ENCODE data around the gene DCC. TPM values are rescaled to one million over a fixed set of nuclear protein-coding genes. Genes with fewer than 3 reads are reported as not detected.

DCC gene, protein sequence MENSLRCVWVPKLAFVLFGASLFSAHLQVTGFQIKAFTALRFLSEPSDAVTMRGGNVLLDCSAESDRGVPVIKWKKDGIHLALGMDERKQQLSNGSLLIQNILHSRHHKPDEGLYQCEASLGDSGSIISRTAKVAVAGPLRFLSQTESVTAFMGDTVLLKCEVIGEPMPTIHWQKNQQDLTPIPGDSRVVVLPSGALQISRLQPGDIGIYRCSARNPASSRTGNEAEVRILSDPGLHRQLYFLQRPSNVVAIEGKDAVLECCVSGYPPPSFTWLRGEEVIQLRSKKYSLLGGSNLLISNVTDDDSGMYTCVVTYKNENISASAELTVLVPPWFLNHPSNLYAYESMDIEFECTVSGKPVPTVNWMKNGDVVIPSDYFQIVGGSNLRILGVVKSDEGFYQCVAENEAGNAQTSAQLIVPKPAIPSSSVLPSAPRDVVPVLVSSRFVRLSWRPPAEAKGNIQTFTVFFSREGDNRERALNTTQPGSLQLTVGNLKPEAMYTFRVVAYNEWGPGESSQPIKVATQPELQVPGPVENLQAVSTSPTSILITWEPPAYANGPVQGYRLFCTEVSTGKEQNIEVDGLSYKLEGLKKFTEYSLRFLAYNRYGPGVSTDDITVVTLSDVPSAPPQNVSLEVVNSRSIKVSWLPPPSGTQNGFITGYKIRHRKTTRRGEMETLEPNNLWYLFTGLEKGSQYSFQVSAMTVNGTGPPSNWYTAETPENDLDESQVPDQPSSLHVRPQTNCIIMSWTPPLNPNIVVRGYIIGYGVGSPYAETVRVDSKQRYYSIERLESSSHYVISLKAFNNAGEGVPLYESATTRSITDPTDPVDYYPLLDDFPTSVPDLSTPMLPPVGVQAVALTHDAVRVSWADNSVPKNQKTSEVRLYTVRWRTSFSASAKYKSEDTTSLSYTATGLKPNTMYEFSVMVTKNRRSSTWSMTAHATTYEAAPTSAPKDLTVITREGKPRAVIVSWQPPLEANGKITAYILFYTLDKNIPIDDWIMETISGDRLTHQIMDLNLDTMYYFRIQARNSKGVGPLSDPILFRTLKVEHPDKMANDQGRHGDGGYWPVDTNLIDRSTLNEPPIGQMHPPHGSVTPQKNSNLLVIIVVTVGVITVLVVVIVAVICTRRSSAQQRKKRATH (N-terminal part only)
- total RNA-seq: under 1 TPM in 1 of 4 donors, not detected in 3; 0.13 TPM

DNA sequence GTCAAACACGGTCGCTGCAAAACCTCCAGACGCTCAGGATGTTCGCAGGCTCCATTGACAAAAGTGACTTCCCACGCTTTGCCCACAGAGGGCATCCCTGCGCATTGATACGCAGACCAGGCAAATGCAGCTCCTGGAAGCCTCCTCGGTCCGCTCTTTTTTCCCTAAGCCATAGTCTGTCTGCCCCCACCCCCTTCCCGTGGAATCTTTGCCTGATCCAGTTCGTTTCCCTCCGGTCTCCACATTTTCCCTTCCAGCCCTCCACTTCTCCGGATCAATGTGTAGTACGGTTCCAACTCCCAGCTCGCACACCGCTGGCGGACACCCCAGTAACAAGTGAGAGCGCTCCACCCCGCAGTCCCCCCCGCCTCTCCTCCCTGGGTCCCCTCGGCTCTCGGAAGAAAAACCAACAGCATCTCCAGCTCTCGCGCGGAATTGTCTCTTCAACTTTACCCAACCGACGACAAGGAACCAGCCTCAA is at the start of gene DCC:
Gene DCC (plus strand): TSS at position 307 of the 481 bp plus-strand sequence. CDS start 591 bp downstream, outside the sequence.
- H3K4me3 ChIP-seq (ENCODE audit: low read depth, poor library complexity, severe bottlenecking): no peak within 1 kb of the TSS
- WGBS, 2 donors: 2 to 3% methylated on average over 27 of the region's 27 CpGs
- intact Hi-C loops (cut with DNase I; ENCODE audit: low total_unique reads): no loop called here
- no peak for DNase-seq (ENCODE audit: low spot score in 2 of 2)
- TF ChIP-seq POLR2A (IDR thresholded peaks at IDR 0.05): no peak

- WGBS, 2 donors: 26 to 28% methylated on average over 2 of the region's 2 CpGs
- intact Hi-C loops (cut with DNase I; ENCODE audit: low total_unique reads): no loop called here
Observed at GRCh38 chr18:52310651-52311050, 29.3 kb upstream of the DCC start.

DNA sequence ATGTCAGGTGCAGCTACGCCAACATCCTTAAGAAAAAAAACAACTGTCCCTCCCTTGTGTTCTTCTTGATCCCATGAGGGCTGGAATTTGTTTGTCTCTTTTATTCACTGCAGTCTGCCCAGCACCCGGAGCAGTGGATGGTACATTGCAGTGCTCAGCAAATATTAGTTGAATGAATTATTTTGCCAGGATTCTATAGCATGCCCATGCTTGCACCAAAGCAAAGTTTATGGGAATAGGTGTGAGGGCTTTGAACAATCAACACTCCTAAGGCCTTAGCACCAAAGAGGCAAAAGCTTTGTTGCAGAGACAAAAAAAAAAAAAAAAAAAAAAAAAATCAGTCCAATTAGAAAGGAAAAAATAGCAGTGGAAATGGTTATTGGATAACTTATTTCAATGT is 28.7 kb upstream of the DCC start:
- no peak overlapping the region for H3K4me3 ChIP-seq (ENCODE audit: low read depth, poor library complexity, severe bottlenecking)
- DNase-seq (ENCODE audit: low spot score in 2 of 2): no peak
- intact Hi-C loops (cut with DNase I; ENCODE audit: low total_unique reads): no loop called here
- no peak for TF ChIP-seq CTCF (IDR thresholded peaks at IDR 0.05)
- TF ChIP-seq POLR2A (IDR thresholded peaks at IDR 0.05): no peak
- WGBS, 2 donors: 41 to 51% methylated on average over 2 of the region's 2 CpGs

More at GRCh38 chr18:52310651-52311050, 29.3 kb upstream of the DCC start:
- DNase-seq (ENCODE audit: low spot score in 2 of 2): no peak
- H3K4me3 ChIP-seq (ENCODE audit: low read depth, poor library complexity, severe bottlenecking): no peak overlapping the region
- no peak for TF ChIP-seq CTCF (IDR thresholded peaks at IDR 0.05)
- no peak for TF ChIP-seq POLR2A (IDR thresholded peaks at IDR 0.05)

- intact Hi-C loops (cut with DNase I; ENCODE audit: low total_unique reads): no loop called here
- no peak for DNase-seq (ENCODE audit: low spot score in 2 of 2)
Observed at GRCh38 chr18:52312346-52312745, 27.7 kb upstream of the DCC start.

DNA sequence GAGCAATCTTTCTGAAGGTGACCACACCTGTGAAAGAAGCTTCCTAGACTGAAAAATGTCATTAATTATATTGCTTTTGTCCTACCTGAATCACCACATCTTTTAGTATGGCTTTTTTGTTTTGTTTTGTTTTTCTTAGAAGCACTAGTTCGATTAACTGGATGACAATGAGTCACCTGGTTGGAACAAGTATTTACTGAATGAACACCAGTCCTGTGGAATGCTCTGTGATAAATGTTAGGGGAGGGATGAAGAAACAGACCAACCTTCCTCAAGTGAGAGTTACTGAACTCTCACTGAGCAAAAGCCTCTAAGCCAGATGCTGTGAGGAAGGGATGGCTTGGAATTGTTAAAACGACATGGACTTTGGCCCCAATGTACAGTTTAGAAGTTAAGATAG is 26.8 kb upstream of the DCC start:
- 52 to 55% methylated on average over 2 of the region's 2 CpGs for WGBS, 2 donors
- no peak for DNase-seq (ENCODE audit: low spot score in 2 of 2)
- TF ChIP-seq CTCF (IDR thresholded peaks at IDR 0.05) (no peak), POLR2A (IDR thresholded peaks at IDR 0.05) (no peak)
- H3K4me3 ChIP-seq (ENCODE audit: low read depth, poor library complexity, severe bottlenecking): no peak overlapping the region
- intact Hi-C loops (cut with DNase I; ENCODE audit: low total_unique reads): no loop called here

More at GRCh38 chr18:52312346-52312745, 27.7 kb upstream of the DCC start:
- no peak overlapping the region for H3K4me3 ChIP-seq (ENCODE audit: low read depth, poor library complexity, severe bottlenecking)
- no peak for TF ChIP-seq POLR2A (IDR thresholded peaks at IDR 0.05)
- no peak for TF ChIP-seq CTCF (IDR thresholded peaks at IDR 0.05)
